Body of pancreas (tissue), 4 donors: ENCODE results near the gene OR52K2.

Source experiments
- CTCF ChIP-seq, 7 experiments: fragments of 450-650 bp in 4 of 7; fragments of 200-600 bp in 3 of 7; sonication (generic) in 3 of 7; IDR thresholded peaks; one replicate each; pipeline ENCODE4 v1.5.1; 2016 to 2019; ENCODE audit warnings: antibody characterized with exemption in 7 of 7
- POLR2A ChIP-seq, 3 donors: fragments of 450-650 bp; IDR thresholded peaks; one replicate each; pipeline ENCODE4 v1.6.1; 2016; ENCODE audit warnings: antibody characterized with exemption in 3 of 3, mild to moderate bottlenecking in 2 of 3

GRCh38 chr11:4495487-4495886 is 46.4 kb downstream of the OR52K2 start:
- TF ChIP-seq POLR2A (IDR thresholded peaks at IDR 0.05) (no peak), CTCF (IDR thresholded peaks at IDR 0.05) (no peak)
